GM21360 (cell line): Measurements from ENCODE around the gene MYO1D.
"Not testable (repeated sequence)": the region's sequence is repeated elsewhere in the genome, so short reads cannot be mapped to it uniquely, and the experiment has no call there.

ENCODE experiments used
- ATAC-seq: cut with Tn5 transposase; IDR thresholded peaks from one replicate; pipeline ENCODE4 v1.9.1; 2021; ENCODE audit warnings: mild to moderate bottlenecking, moderate library complexity; ENCODE audit not compliant: unreplicated experiment

The MYO1D gene

DNA sequence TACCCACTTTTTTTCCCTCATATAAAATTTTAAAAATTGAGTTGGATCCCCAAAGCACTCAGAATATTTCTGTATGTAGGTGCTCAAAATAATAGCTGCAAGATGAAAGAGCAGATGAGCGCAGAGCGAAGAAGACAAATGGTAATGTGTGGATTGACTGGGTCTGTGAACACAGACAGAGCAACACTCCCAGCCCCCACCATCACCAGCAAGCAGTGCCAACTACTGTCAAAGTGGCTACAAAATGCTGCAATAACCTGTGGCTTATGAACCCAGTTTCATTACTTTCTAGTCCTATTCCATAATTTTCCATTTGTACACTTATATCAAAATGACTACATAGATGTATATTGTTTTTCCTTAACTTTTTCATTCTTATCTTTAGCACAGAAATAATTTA is 137.2 kb downstream of the MYO1D start:
- no peak for ATAC-seq

DNA sequence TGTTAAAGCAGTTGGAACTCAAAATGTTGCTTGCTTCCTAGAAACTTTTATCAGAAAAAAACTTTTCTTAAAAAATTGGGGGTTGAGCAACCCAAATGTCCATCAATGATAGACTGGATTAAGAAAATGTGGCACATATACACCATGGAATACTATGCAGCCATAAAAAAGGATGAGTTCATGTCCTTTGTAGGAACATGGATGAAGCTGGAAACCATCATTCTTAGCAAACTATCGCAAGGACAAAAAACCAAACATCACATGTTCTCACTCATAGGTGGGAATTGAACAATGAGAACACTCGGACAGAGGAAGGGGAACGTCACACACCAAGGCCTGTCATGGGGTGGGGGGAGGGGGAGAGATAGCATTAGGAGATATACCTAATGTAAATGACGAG is 137.8 kb downstream of the MYO1D start:
- ATAC-seq = not testable (repeated sequence)

DNA sequence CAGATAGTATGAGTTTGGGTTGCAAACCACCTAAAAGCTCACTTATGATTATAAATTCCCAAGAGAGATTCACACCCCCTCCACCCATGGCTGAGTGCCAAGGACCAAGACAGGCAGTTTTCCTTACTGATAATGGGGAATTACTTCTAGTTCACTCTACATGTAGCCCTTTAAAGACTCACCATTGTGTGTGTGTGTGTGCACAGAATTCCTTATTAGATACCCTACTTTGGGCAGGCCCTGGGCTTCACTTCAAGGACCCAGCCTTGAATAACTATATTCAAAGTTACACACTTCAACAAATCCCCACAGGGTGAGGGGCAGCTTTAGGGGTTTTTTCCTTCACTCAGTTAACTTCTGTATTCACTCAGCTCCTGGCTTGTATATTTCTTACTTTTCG is 143.5 kb downstream of the MYO1D start:
- no peak for ATAC-seq

DNA sequence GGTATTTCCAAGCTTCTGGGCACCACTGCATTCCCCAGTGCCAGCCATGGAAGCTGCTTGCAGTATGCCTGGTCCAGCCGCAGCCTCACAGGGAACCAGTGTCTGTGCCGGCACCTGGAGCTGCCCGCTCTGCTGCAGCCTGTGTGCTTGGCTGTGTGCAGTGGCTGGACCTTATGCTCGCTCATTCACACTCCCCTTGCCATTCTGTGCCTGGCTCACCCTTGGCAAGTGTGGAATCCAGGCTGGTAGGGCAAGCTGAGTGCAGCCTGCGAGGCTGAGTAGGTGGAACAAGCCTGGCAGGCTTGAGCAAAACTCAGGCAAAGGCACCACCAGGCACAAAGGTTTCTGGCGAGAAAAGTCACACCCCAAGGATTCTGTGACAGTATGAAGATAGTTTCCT is 144.0 kb downstream of the MYO1D start:
- no peak for ATAC-seq

DNA sequence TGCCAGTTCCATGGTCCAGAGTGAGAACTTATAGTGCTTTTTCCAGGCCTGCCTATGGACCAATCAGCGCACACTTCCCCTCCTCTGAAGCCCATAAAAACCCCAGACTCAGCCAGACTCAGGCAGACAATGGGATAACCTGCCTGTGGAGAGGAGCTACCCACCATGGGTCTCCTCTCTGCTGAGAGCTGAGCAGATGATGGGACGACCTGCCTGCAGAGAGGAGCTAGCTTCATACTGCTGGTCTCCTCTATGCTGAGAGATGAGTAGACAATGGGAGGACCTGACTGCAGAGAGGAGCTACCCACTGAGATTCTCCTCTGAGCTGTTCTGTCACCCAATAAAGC is 144.7 kb downstream of the MYO1D start:
- no peak for ATAC-seq

DNA sequence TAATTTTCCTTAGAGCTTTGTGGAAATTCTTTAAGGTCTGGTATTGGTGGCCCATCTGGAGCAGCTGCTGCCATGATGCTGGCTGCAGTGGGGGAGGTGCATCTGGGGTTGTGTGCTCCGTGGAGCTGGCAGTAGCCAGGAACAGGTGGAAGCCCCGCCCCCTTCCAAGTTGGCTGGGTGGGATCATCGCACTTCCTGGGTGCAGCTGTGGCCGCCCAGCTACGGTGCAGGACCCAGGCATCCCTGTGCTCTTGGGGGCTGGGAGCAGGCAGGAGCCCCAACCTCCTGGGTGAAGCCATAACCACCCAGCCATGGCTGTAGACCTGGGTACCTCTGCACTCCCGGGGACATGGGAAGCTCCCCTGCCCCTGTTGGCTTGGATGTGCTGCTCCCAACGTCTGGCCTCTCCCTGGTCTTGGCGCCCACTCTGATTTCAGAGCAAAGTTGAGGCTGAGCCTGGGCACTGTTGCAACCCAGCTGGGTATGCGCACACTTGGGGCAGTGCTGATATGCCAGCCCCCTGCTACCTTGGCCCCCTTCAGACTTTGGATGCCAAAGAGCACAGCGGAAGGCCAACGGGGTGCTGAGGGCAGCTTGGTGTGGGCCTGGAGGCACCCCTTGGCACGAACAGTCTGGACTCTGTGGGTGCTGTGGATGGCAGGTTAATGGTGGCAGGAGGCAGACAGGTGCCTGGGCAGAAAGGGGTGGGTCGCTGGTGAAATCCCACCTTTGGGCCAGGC is 145.2 kb downstream of the MYO1D start:
- ATAC-seq = no peak

DNA sequence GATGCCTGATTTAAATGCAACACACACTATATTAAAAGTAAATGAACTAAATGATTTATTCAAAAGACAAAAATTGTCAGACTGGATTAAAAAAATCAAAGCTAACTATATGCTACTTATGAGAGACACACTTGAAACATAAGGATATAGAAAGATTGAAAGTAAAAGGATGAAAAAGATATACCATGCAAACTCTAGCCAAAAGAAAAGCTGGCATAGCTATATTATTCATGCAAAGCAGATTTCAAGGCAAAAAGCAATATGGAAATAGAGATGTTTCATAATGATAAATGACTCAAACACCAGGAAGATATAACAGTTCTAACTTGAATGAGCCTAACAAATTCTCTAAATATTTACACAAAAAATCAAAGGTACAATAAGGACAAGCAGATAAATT is 149.2 kb downstream of the MYO1D start:
- ATAC-seq = no peak

DNA sequence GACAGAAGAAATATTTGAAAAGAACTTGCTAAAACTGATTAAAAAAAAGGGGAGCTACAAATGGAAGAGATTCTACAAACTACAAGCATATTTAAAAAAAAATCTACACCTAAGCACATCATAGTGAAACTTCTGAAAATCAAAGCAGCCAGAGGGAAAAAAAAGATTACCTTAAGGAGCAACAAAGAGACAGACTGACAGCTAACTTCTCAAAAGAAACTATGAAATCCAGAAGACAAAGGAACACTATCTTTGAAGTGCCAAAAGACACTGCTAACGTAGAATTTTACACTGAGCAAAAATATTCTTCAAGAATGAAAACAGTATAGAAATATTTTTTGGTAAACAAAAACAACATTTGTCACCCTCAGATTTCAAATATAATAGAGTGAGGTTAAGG is 151.2 kb downstream of the MYO1D start:
- ATAC-seq = no peak

DNA sequence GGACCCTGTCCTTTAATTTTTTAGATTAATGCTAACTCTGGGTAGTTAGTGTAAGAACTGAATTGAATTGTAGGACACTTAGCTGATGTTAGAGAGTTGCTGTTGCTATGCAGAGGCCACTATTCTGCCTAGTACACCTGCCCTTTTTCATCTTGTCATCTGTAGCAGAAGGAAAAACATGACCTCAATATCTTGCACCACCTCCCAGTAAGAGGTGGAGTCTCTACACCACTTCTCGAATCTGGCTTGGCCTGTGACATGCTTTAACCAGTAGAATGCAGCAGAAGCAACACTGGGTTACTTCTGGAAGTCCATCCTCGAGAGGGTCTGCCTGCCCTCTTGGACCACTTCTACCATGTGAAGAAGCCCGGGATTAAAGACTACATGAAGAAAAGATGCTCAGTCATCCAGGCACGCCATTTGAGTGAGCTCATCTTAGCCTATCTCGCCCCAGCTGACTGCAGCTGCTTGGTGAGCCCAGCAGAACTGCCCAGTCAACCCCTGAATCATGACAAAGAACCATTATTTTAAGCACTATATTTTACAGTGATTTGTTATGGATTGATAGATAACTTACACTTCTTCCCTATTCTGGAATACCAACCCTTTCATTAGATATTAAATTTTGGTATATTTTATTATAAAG is 153.5 kb downstream of the MYO1D start:
- no peak for ATAC-seq

DNA sequence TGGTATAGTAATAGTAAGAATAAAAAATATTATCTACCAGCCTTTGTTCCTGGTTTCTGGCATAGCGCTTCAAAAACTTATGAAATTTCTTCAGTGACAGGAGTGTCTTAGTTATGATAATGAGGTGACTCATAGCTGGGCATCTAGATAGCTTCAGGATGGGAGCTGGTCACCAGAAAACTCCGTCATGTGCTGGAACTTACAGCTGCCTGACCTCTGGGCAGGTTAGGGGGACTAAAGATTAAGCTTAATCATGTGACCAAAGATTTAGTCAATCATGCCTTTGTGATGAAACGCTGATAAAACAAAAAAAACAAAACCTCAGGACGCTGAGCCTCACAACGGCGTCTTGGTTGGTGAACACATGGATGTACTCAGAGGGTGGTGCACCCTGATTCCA is 154.2 kb downstream of the MYO1D start:
- ATAC-seq = no peak

DNA sequence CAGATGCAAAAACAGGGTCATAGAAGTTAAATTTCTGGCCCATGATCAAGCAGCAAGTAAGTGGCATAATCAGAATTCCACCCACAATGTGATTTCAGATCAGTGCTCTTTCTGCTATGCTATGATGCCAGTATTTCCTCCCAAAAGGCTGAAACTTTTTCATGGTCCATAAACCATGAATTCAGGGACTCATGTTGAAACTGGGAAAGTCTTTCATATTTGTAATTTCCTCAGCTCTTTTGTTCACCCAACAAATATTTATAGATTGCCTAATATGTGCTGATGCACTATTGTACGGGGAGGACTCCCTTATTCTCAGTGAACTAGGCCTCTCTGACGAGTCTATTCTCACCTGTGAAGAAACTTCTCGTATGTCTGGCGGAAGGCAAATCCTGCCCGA is 156.3 kb downstream of the MYO1D start:
- ATAC-seq = no peak

DNA sequence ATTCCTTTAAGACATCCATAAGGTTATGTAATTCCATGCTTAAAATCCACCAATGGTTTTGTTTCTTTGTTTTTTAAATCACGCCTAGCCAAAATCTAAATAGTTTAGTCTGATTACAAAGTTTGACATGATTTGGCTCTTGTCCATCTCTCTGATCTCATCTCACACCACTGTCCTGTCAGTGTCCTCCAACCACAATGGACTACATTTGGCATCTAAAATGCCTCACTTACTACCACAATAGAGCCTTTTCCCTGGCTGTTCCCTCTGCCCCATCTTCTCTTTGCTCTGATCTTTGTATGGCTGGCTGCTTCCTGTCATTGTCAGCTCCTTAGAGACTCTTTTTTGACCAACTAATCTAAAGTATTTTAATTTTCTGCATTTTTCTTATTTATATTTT is 157.2 kb downstream of the MYO1D start:
- no peak for ATAC-seq

DNA sequence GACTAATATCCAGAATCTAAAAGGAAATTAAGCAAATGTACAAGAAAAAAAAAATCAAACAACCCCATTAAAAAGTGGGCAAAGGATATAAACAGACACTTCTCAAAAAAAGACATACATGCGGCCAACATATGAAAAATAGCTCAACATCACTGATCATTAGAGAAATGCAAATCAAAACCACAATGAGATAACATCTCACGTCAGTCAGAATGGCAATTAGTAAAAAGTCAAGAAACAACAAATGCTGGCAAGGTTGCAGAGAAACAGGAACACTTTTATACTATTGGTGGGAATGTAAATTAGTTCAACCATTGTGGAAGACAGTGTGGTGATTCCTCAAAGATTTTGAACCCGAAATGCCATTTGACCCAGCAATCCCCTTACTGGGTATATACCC is 162.0 kb downstream of the MYO1D start:
- ATAC-seq = not testable (repeated sequence)

DNA sequence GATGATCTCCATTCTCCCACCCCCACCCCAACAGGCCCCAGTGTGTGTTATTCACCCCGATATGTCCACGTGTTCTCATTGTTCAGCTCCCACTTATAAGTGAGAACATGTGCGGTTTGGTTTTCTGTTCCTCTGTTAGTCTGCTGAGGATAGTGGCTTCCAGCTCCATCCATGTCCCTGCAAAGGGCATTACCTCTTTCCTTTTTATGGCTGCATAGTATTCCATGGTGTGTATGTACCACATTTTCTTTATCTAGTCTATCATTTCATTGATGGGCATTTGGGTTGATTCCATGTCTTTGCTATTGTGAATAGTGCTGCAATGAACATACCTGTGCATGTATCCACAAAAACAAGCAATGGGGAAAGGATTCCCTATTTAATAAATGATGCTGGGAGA is 162.7 kb downstream of the MYO1D start:
- ATAC-seq = not testable (repeated sequence)

DNA sequence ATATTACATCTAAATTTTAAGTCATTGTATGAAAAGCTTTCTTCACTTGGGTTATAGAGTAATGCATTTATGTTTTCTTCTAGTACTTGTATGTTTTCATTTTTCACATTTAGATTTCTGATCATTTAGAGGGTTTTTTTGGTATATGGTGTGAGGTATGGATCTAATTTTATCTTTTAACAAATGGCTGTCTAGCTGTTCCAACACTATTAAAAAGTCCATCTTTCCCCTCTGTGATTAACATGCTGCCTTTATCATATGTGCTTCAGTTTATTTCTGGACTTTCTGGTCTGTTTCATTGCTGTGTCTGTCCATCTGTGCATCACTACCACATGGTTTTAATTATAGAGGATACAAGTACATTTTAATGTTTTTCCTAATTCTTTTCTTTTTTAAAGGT is 163.8 kb downstream of the MYO1D start:
- no peak for ATAC-seq

DNA sequence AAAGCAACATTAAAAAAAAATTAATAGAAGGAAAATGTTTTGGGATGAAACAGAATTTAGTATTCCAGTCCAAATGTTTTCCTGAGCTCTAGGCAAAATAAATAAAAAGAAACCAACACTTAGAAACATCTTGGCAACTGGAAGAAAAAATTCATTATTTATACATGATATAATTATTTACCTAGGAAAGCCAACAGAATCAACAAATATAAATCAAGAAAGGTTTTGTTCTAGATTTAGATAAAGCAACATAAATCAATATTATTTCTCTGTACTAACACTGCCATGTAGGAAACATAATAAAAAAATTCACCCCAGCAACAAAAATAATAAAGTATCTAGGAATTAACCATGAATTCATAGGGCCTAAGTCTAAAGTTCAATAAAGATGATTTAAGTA is 167.4 kb downstream of the MYO1D start:
- no peak for ATAC-seq

DNA sequence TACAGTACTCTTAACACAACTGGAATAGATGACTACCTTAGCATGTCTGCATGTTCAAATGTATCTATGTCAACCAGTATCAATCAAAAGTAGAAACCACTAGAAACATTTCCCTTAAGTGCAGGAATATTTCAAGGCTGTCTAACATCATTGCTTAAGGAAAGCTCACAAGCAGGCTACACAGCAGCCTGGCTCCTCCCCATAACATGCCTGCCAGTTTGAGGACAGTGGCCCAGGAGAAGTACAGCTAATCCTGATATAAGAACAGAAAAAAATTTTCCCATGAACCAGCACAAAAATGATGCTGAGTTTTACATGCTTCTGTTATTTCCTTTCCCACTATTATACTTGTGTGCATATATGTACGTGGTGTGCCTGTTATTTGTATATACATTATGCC is 175.1 kb downstream of the MYO1D start:
- no peak for ATAC-seq

DNA sequence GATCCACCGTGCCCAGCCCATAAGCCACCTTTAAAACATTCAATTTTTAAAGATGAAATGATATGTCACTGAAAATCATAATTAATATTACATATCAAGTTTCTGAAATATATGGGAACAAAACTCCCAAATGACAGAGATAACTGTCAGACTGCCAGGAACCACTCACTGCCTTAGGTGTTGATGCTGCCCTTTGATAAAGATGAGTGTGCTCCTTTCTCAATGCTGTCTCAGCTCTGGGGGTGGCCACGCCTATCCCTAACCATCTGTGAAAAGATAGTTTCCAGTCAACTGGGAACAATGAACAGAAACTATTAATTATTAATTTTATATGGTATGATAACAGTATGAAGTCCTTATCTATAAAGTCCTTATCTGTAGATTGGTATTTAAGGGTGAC is 177.7 kb downstream of the MYO1D start:
- ATAC-seq = no peak

DNA sequence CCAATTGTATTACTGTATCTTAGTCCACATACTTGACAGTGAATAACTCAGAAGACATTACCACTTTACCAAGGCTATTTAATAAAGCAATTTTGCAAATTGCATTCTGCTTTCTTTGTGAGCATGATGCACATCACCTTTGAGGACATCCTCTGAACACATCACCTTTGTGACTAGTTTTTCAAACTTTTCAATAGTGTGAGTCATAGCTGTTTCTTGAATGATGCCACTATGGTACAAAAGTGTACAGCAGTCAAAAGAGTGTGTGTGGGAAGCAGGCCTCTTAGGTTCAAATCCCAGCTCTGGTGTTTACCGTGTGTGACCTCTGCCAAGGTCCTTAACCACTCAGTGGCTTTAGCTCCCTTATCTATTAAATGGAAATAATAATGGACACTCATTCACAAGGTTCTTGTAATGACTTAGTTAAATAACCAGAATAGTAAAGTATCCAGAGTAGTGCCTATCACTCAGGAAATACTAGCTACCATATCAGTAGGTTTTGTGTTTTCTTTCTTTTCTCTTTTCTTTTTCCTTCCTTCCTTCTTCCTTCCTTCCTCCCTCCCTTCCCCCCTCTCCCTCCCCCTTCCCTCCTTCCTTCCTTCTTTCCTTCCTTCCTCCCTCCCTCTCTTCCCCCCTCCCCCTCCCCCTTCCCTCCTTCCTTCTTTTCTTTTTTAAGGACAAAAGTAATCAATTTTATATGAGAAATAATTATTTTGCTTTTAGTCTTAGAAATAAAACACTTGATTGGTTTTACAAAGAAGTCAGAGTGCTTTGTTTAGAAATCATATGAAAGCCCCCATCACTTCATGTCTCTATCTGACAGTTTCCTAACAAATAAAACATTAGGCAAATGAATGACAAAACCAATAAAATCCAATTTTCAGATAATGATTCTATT is 178.9 kb downstream of the MYO1D start:
- no peak for ATAC-seq

DNA sequence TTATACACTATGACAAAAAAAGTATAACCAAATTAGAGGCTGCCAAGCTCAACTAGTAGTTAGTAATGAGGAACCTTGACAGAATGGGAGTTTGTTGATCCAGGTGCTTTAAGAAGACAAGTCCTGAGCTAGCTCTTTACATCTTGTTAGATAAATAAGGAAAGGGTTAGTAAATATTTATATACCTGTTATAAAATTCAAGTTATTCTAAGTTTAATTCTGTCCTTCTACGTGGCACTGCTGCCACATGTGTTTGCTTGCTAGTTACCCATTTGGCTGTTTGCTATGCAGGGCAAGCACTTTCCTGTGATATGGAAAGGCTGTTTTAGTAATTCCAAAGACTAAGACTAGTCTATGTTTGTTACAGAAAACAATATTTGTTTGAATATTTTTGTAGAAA is 180.5 kb downstream of the MYO1D start:
- ATAC-seq = no peak

DNA sequence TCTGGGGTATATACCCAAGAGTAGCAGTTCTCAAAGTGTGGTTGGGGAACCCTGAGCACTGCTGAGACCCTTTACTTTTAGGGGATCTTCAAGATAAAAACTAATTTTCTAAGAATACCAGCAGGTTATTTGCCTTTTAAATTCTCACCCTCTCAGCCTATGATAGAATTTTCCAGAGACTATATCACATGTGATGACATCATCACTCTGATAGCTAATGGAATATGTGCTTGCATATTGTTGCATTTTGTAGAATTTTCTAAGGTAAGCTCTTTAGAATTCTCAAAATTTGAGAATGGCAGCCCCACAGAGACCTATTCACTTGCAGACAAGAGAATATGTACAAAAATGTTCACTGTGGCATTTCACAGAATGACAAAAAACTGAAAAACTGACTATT is 181.1 kb downstream of the MYO1D start:
- ATAC-seq = no peak
